Measurements from ENCODE around the gene ARL8B.

ARL8B gene

GRCh38 chr3:5217824-5218595, 95.9 kb downstream of the ARL8B start:
- H3K9me3 ChIP-seq, result no peaks in the 10 kb centered on the region
- peaks cover 42 to 62% (median 42%) of the 10 kb centered on the region in 3 donors for H3K36me3 ChIP-seq
- DNase-seq, result no peak
- no peak overlapping the region for H3K27ac ChIP-seq
- H3K4me1 ChIP-seq, result peaks cover 0 to 5% (median 2%) of the 10 kb centered on the region in 4 donors
- H3K4me3 ChIP-seq, result no peak overlapping the region
- H3K27me3 ChIP-seq, result no peaks in the 10 kb centered on the region
- intact Hi-C loops (cut with DNase I; ENCODE audit: low total_unique reads), result no loop called here
- TF ChIP-seq, protein P1, sequence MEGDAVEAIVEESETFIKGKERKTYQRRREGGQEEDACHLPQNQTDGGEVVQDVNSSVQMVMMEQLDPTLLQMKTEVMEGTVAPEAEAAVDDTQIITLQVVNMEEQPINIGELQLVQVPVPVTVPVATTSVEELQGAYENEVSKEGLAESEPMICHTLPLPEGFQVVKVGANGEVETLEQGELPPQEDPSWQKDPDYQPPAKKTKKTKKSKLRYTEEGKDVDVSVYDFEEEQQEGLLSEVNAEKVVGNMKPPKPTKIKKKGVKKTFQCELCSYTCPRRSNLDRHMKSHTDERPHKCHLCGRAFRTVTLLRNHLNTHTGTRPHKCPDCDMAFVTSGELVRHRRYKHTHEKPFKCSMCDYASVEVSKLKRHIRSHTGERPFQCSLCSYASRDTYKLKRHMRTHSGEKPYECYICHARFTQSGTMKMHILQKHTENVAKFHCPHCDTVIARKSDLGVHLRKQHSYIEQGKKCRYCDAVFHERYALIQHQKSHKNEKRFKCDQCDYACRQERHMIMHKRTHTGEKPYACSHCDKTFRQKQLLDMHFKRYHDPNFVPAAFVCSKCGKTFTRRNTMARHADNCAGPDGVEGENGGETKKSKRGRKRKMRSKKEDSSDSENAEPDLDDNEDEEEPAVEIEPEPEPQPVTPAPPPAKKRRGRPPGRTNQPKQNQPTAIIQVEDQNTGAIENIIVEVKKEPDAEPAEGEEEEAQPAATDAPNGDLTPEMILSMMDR (IDR thresholded peaks at IDR 0.05), result no peak

DNA sequence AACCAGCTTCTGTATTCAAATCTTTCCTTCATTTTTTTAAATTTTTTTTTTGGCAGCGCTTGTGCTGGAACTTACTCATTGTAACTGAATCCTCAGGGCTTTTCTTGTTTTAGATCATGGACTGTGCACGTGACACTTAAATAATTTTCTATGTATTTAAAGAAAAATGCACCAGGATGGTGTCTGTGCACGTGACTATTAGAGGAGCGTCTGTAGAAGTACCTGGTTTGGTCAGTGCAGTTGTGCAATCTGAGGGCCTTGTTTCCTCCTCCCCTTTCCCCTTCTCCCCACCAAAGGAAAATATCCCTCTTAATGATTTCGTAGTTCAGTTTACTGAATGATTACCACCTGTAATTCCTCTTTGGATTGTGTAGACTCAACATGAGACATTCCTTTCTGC, 96.7 kb downstream of the ARL8B start:
- Histone ChIP-seq H3K27ac (no peak overlapping the region), H3K36me3 (peaks cover 34 to 54% (median 34%) of the 10 kb centered on the region in 3 donors), H3K4me3 (no peak overlapping the region), H3K9me3 (no peaks in the 10 kb centered on the region), H3K4me1 (peaks cover 0 to 5% (median 2%) of the 10 kb centered on the region in 4 donors), H3K27me3 (no peaks in the 10 kb centered on the region)
- TF ChIP-seq, protein P1 (IDR thresholded peaks at IDR 0.05), result no peak
- intact Hi-C loops (cut with DNase I; ENCODE audit: low total_unique reads), result no loop called here
- no peak for DNase-seq

GRCh38 chr3:5219216-5219615, 97.1 kb downstream of the ARL8B start:
- no peaks in the 10 kb centered on the region for H3K9me3 ChIP-seq
- intact Hi-C loops (cut with DNase I; ENCODE audit: low total_unique reads), result no loop called here
- peaks cover 0 to 5% (median 2%) of the 10 kb centered on the region in 4 donors for H3K4me1 ChIP-seq
- TF ChIP-seq, protein P1 (IDR thresholded peaks at IDR 0.05), result no peak
- no peaks in the 10 kb centered on the region for H3K27me3 ChIP-seq
- no peak overlapping the region for H3K27ac ChIP-seq
- DNase-seq, result no peak
- H3K4me3 ChIP-seq, result no peak overlapping the region
- H3K36me3 ChIP-seq, result peaks cover 30 to 50% (median 31%) of the 10 kb centered on the region in 3 donors

- Histone ChIP-seq H3K4me1 (peaks cover 0 to 5% (median 2%) of the 10 kb centered on the region in 4 donors), H3K4me3 (no peak overlapping the region), H3K27me3 (no peaks in the 10 kb centered on the region), H3K36me3 (peaks cover 20 to 40% (median 25%) of the 10 kb centered on the region in 3 donors), H3K27ac (no peak overlapping the region), H3K9me3 (no peaks in the 10 kb centered on the region)
- TF ChIP-seq, protein P1 (IDR thresholded peaks at IDR 0.05), result no peak
- DNase-seq, result no peak
- intact Hi-C loops (cut with DNase I; ENCODE audit: low total_unique reads), result no loop called here
Measured at GRCh38 chr3:5220193-5220592, 98.1 kb downstream of the ARL8B start.

DNA sequence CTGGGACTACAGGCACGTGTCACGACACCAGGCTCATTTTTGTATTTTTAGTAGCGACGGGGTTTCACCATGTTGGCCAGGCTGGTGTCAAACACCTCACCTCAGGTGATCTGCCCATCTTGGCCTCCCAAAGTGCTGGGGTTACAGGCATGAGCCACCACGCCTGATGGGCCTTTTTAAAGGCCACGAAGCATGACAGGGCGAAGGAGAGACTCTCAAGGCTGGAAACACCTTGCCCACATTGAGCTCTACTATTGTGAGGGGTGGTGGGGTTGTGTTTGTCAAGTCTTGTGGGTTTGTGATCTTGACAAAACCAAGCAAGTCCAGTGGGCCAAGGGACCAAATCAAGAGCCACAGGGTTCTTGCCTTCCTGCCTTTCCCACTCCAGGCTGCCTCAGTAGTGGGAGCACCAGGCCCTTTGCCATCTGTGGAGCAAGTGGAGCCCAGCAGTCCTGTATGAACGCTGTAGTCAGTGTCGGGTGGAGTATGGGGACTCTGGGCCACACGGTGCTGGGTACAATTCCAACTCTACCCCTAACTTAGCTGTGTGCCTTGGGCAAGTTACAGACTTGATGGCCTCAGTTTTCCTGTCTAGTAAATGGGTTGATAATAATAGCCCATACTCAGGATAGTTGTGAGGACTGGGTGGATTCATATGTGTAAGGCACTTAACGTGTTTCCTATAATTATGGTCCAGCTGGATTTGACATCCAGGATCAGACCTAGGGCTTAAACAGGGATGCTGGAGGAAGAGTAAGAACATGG, 98.8 kb downstream of the ARL8B start:
- Histone ChIP-seq H3K4me3 (no peak overlapping the region), H3K36me3 (peaks cover 14 to 33% (median 18%) of the 10 kb centered on the region in 3 donors), H3K27ac (no peak overlapping the region), H3K27me3 (no peaks in the 10 kb centered on the region), H3K4me1 (peaks cover 0 to 5% (median 2%) of the 10 kb centered on the region in 4 donors), H3K9me3 (no peaks in the 10 kb centered on the region)
- intact Hi-C loops (cut with DNase I; ENCODE audit: low total_unique reads), result no loop called here
- no peak for DNase-seq
- TF ChIP-seq, protein P1 (IDR thresholded peaks at IDR 0.05), result no peak

Data from tibial artery (tissue), 4 donors.